OCI-LY1 (cell line): Measurements from ENCODE around the gene RNF182.

ENCODE experiments used
- CTCF ChIP-seq: fragments of 200-600 bp; sonication (generic), shearing (Covaris generic); IDR thresholded peaks from 2 replicates; pipeline ENCODE4 v1.5.1; 2017; ENCODE audit warnings: mild to moderate bottlenecking, antibody characterized with exemption, low read length, moderate library complexity, mixed read lengths
- EZH2 ChIP-seq: fragments of 200-600 bp; sonication (generic), shearing (Covaris generic); IDR thresholded peaks from 2 replicates; pipeline ENCODE4 v1.8.0; 2017; ENCODE audit warnings: borderline replicate concordance, mixed run types, mild to moderate bottlenecking, antibody characterized with exemption, low read length, moderate library complexity, mixed read lengths

- TF ChIP-seq EZH2 (no peak), CTCF (no peak)
Observed at GRCh38 chr6:13935190-13935880, 10.6 kb downstream of the RNF182 start.
